H9 (cell line): ENCODE results near the gene MRAP2. TPM values are rescaled to one million over a fixed set of nuclear protein-coding genes. Genes with fewer than 3 reads are reported as not detected.

Source experiments
- DNase-seq: peaks from one replicate; pipeline ENCODE4 v3.0.0-alpha.2; 2017
- H2AFZ ChIP-seq: one replicate; pipeline ENCODE4 v1.6.1; 2013; ENCODE audit warnings: mild to moderate bottlenecking, low read length, control low read depth, moderate library complexity
- H2AK5ac ChIP-seq: 2 replicates; pipeline ENCODE4 v1.6.1; 2013; ENCODE audit warnings: low read length, control low read depth, mixed read lengths; ENCODE audit not compliant: insufficient read length
- H2BK120ac ChIP-seq: one replicate; pipeline ENCODE4 v1.6.1; 2013; ENCODE audit warnings: low read depth, mild to moderate bottlenecking, low read length, control low read depth, inconsistent platforms; ENCODE audit not compliant: poor library complexity, severe bottlenecking
- H2BK12ac ChIP-seq: 2 replicates; pipeline ENCODE4 v1.6.1; 2013; ENCODE audit warnings: low read length, control low read depth, mixed read lengths, low read depth; ENCODE audit not compliant: insufficient read length
- H2BK15ac ChIP-seq: 2 replicates; pipeline ENCODE4 v1.6.1; 2013; ENCODE audit warnings: low read depth, low read length, control low read depth
- H2BK20ac ChIP-seq: one replicate; pipeline ENCODE4 v1.6.1; 2013; ENCODE audit warnings: low read depth, mild to moderate bottlenecking, low read length, control low read depth, inconsistent platforms; ENCODE audit not compliant: poor library complexity, severe bottlenecking
- H2BK5ac ChIP-seq: 2 replicates; pipeline ENCODE4 v1.6.1; 2013; ENCODE audit warnings: low read length, control low read depth, mixed read lengths; ENCODE audit not compliant: insufficient read length
- H3K14ac ChIP-seq: 2 replicates; pipeline ENCODE4 v1.6.1; 2013; ENCODE audit warnings: low read length, control low read depth; ENCODE audit not compliant: insufficient read depth
- H3K18ac ChIP-seq: 2 replicates; pipeline ENCODE4 v1.6.1; 2013; ENCODE audit warnings: low read depth, mild to moderate bottlenecking, mixed read lengths, low read length, control low read depth; ENCODE audit not compliant: insufficient read length
- H3K23ac ChIP-seq: 2 replicates; pipeline ENCODE4 v1.6.1; 2013; ENCODE audit warnings: low read length, control low read depth, mixed read lengths, low read depth; ENCODE audit not compliant: insufficient read length
- H3K23me2 ChIP-seq: 2 replicates; pipeline ENCODE4 v1.6.1; 2013; ENCODE audit warnings: low read depth, mild to moderate bottlenecking, mixed read lengths, low read length, control low read depth; ENCODE audit not compliant: insufficient read length, poor library complexity, severe bottlenecking
- H3K27ac ChIP-seq: 2 replicates; pipeline ENCODE4 v1.5.1; 2013; ENCODE audit warnings: low read length, control low read depth, mixed read lengths, low read depth; ENCODE audit not compliant: insufficient read length
- H3K27me3 ChIP-seq: 2 replicates; pipeline ENCODE4 v1.6.1; 2013; ENCODE audit warnings: low read length, control low read depth, inconsistent platforms; ENCODE audit not compliant: insufficient read depth
- H3K4ac ChIP-seq: 2 replicates; pipeline ENCODE4 v1.6.1; 2013; ENCODE audit warnings: low read depth, mild to moderate bottlenecking, control low read depth, inconsistent platforms, low read length, moderate library complexity
- H3K4me1 ChIP-seq: 2 replicates; pipeline ENCODE4 v1.6.1; 2013; ENCODE audit warnings: low read length, control low read depth, inconsistent platforms; ENCODE audit not compliant: insufficient read depth
- H3K4me2 ChIP-seq: 2 replicates; pipeline ENCODE4 v1.6.1; 2013; ENCODE audit warnings: low read length, control low read depth, mixed read lengths; ENCODE audit not compliant: insufficient read length, insufficient read depth
- H3K56ac ChIP-seq: 2 replicates; pipeline ENCODE4 v1.6.1; 2013; ENCODE audit warnings: low read depth, mild to moderate bottlenecking, mixed read lengths, low read length, control low read depth; ENCODE audit not compliant: insufficient read length
- H3K79me1 ChIP-seq: 2 replicates; pipeline ENCODE4 v1.6.1; 2013; ENCODE audit warnings: low read depth, mild to moderate bottlenecking, moderate library complexity, low read length, control low read depth, inconsistent platforms; ENCODE audit not compliant: insufficient read depth, poor library complexity, severe bottlenecking
- H3K79me2 ChIP-seq: 2 replicates; pipeline ENCODE4 v1.6.1; 2013; ENCODE audit warnings: low read length, control low read depth, inconsistent platforms; ENCODE audit not compliant: insufficient read depth
- H3K9ac ChIP-seq: 2 replicates; pipeline ENCODE4 v1.6.1; 2013; ENCODE audit warnings: low read length, control low read depth, mixed read lengths; ENCODE audit not compliant: insufficient read length; ENCODE audit errors: extremely low read depth
- H3K9me3 ChIP-seq: one replicate; pipeline ENCODE4 v1.6.1; 2013; ENCODE audit warnings: low read depth, low read length, inconsistent platforms; ENCODE audit not compliant: control insufficient read depth
- H3T11ph ChIP-seq: one replicate; pipeline ENCODE4 v1.6.1; 2013; ENCODE audit warnings: mild to moderate bottlenecking, low read length, control low read depth, inconsistent platforms
- H4K20me1 ChIP-seq: one replicate; pipeline ENCODE4 v1.6.1; 2013; ENCODE audit not compliant: control insufficient read depth, insufficient read length, insufficient read depth
- H4K5ac ChIP-seq: 2 replicates; pipeline ENCODE4 v1.6.1; 2013; ENCODE audit warnings: low read depth, mild to moderate bottlenecking, mixed read lengths, low read length, control low read depth; ENCODE audit not compliant: insufficient read length
- H4K8ac ChIP-seq: replicated peaks from 2 replicates; pipeline ENCODE4 v1.6.1; 2013; ENCODE audit warnings: low read length, control low read depth, mixed read lengths, low read depth; ENCODE audit not compliant: insufficient read length
- H4K91ac ChIP-seq: 2 replicates; pipeline ENCODE4 v1.6.1; 2013; ENCODE audit warnings: low read depth, mild to moderate bottlenecking, moderate library complexity, mixed read lengths, low read length, control low read depth; ENCODE audit not compliant: insufficient read length
- H3K27ac Mint-ChIP-seq, 3 experiments: 2 replicates in 2 of 3; 3 replicates in 1 of 3; pipeline ENCODE4 v1.8.0; 2020 to 2021; ENCODE audit warnings: mixed read lengths in 3 of 3, mild to moderate bottlenecking in 1 of 3, moderate library complexity in 1 of 3
- H3K27me3 Mint-ChIP-seq: 2 replicates; pipeline ENCODE4 v1.8.0; 2021; ENCODE audit warnings: low read depth, mild to moderate bottlenecking, moderate library complexity, mixed read lengths
- H3K36me3 Mint-ChIP-seq, 3 experiments: 2 replicates in 2 of 3; 3 replicates in 1 of 3; pipeline ENCODE4 v1.8.0; 2020 to 2021; ENCODE audit warnings: low read depth in 3 of 3, mixed read lengths in 3 of 3; ENCODE audit not compliant: insufficient read depth in 1 of 3
- H3K4me1 Mint-ChIP-seq, 2 experiments: 2 replicates each; pipeline ENCODE4 v1.8.0; 2020; ENCODE audit warnings: mixed read lengths in 2 of 2
- H3K4me3 Mint-ChIP-seq, 2 experiments: 2 replicates in 1 of 2; 3 replicates in 1 of 2; pipeline ENCODE4 v1.8.0; 2020 to 2021; ENCODE audit warnings: mild to moderate bottlenecking in 2 of 2, mixed read lengths in 2 of 2, moderate library complexity in 1 of 2
- H3K9me3 Mint-ChIP-seq, 2 experiments: 2 replicates in 1 of 2; 3 replicates in 1 of 2; pipeline ENCODE4 v1.8.0; 2020; ENCODE audit warnings: mild to moderate bottlenecking in 2 of 2, mixed read lengths in 2 of 2, moderate library complexity in 1 of 2
- CTCF ChIP-seq: fragments of 200-600 bp; sonication (generic); conservative IDR thresholded peaks from 3 replicates; pipeline ENCODE4 v1.8.0; 2021; ENCODE audit warnings: antibody characterized with exemption, mild to moderate bottlenecking
- WGBS: extraction: QIAGEN DNeasy Blood & Tissue Kit; methylation state at CpG from one replicate; pipeline ENCODE4 v1.1.7; 2013; ENCODE audit warnings: missing lambda C conversion rate, low lambda C conversion rate, mixed read lengths; ENCODE audit not compliant: insufficient read length; ENCODE audit errors: extremely low coverage; 5-methylcytosine and 5-hydroxymethylcytosine counted together
- total RNA-seq: library from RNA; stranded (reverse); gene quantifications from 2 replicates; pipeline ENCODE4 v1.2.1, GENCODE V29; 2021

MRAP2 gene
- total RNA-seq, 1 experiment from 2014 or later, result 8.0 TPM

- Histone ChIP-seq H2BK5ac (no peak overlapping the region), H3K23ac (no peak overlapping the region), H3K4ac (no peak overlapping the region), H3K27me3 (no peaks in the 10 kb centered on the region), H2BK20ac (no peak overlapping the region), H3K4me1 (no peaks in the 10 kb centered on the region), H3K18ac (no peak overlapping the region), H2BK15ac (no peak overlapping the region), H3K14ac (no peak overlapping the region), H4K91ac (no peak overlapping the region), H3K56ac (no peak overlapping the region), H2BK120ac (no peak overlapping the region), H4K5ac (no peak overlapping the region), H3K79me1 (no peaks in the 10 kb centered on the region), H3K23me2 (no peaks in the 10 kb centered on the region), H4K8ac (no peak overlapping the region), H3K9me3 (no peaks in the 10 kb centered on the region), H3K4me2 (no peak overlapping the region), H2AFZ (no peak overlapping the region), H3K27ac (no peak overlapping the region), H3K9ac (no peak overlapping the region), H2BK12ac (no peak overlapping the region), H3K79me2 (no peaks in the 10 kb centered on the region), H2AK5ac (no peak overlapping the region), H4K20me1 (no peaks in the 10 kb centered on the region), H3T11ph (no peak overlapping the region)
- TF ChIP-seq CTCF, result no peak
- no peak overlapping the region for H3K27ac Mint-ChIP-seq
- peaks cover 8 to 30% (median 25%) of the 10 kb centered on the region in 3 experiments; a peak in 6 of 7 replicates for H3K36me3 Mint-ChIP-seq
- DNase-seq, result no peak
- no peak overlapping the region for H3K4me3 Mint-ChIP-seq
- H3K9me3 Mint-ChIP-seq, result peaks cover 18 to 25% of the 10 kb centered on the region in 2 experiments
- H3K27me3 Mint-ChIP-seq, result no peaks in the 10 kb centered on the region
- peaks cover 3 to 8% of the 10 kb centered on the region in 2 experiments; a peak in 3 of 4 replicates for H3K4me1 Mint-ChIP-seq
- no CpG with 5 or more reads among the region's 1 CpG for WGBS
Observed at GRCh38 chr6:84043555-84043954, 10.0 kb downstream of the MRAP2 start.
